Upper lobe of left lung (tissue), 4 donors: ENCODE measurements around the gene ACP2.

Source experiments
- CTCF ChIP-seq, 6 experiments: fragments of 450-650 bp in 4 of 6; fragments of 200-600 bp in 2 of 6; sonication (generic) in 2 of 6; IDR thresholded peaks; one replicate each; pipeline ENCODE4 v1.5.1; 2016 to 2019; ENCODE audit warnings: antibody characterized with exemption in 6 of 6
- POLR2AphosphoS5 ChIP-seq, 2 donors: sonication (generic); formaldehyde crosslinking; IDR thresholded peaks; one replicate each; pipeline ENCODE4 v1.5.1; 2017; ENCODE audit warnings: antibody characterized with exemption in 2 of 2

- TF ChIP-seq POLR2AphosphoS5 (IDR thresholded peaks at IDR 0.05) (no peak), CTCF (IDR thresholded peaks at IDR 0.05) (no peak)
These were observed 12.1 kb downstream of the ACP2 start for GRCh38 chr11:47236482-47236881.
